GM12892 (cell line): ENCODE measurements around the gene HSD11B1.

Source experiments
- DNase-seq: peaks from one replicate; pipeline ENCODE4 v3.0.0; 2011; ENCODE audit not compliant: insufficient read length
- FAIRE-seq: peaks from 2 replicates; lab custom pipeline; 2011; peaks lifted over from hg19 to GRCh38; lab: Jason Lieb, UNC
- POLR2A ChIP-seq: IDR thresholded peaks from 2 replicates; pipeline ENCODE4 v1.6.1; 2011; ENCODE audit warnings: low read depth, low read length, control low read depth
- POLR2AphosphoS5 ChIP-seq: IDR thresholded peaks from 2 replicates; pipeline ENCODE4 v1.6.1; 2011; ENCODE audit warnings: low read depth, low read length, control low read depth
- TAF1 ChIP-seq: IDR thresholded peaks from 2 replicates; pipeline ENCODE4 v1.6.1; 2011; ENCODE audit warnings: low read depth, mild to moderate bottlenecking, control low read depth, low read length, borderline replicate concordance

Gene HSD11B1

DNA sequence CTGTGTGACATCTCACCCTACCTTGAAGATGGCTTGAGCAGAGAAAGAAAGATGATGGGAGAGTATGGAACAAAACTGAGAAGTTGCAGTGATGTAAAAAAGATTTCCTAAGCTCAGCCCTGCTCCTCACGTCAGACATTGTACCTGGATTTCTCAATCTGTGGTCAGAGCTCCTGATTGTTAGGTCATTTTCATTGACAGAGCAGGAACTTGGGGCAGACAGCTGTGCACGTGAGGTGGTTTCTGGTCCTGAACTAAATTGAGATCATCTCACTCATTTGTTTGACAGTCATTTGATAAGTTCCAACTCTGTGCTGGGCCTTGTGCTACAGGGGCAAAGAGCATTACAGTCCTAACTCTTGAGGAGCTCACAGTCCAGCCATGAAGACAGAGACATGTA, 61.4 kb downstream of the HSD11B1 start:
- FAIRE-seq (peak; percentile 36), DNase-seq (no peak)
- TF ChIP-seq POLR2AphosphoS5 (no peak), POLR2A (no peak), TAF1 (no peak)

DNA sequence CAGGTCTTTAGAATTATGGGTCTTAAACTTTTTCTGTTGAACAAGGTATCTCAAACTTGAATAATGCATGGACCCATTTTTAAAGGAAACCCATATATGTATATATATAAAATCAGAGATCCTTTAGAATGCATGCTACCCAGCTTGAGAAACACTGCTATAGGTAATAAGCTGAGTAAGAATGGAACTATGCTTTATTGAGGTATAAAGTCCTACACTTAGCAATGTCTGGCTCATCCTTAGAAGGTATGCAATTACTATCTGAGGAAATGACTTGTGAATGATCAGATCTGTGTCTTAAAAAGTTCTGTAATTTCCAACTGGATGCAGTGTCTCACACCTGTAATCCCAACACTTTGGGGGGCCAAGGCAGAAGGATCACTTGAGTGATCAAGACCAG, 62.5 kb downstream of the HSD11B1 start:
- FAIRE-seq (peak; percentile 60), DNase-seq (no peak)
- TF ChIP-seq POLR2AphosphoS5 (no peak), TAF1 (no peak), POLR2A (no peak)

DNA sequence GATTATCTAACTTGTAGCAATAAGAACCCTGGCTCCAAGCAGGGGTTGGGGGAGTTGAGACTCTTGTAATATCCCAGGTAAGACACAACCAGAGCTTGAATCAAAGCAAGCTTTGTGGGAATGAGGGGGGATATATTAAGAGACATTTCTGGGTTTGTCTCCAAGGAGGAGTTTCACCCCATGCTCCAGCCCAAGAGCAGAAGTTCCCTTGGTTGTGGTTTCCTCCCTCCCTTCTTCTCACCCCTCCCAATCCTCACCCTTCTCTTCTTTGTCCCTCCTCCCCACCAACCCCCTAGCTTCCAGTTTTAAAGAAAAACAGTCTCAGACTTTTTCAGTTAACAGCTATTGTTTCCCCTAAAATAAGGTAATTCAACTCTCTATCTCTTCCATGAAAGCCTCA, 63.1 kb downstream of the HSD11B1 start:
- no peak for TF ChIP-seq POLR2A
- no peak for TF ChIP-seq TAF1
- no peak for TF ChIP-seq POLR2AphosphoS5
- FAIRE-seq = peak; percentile 53
- DNase-seq = no peak

DNA sequence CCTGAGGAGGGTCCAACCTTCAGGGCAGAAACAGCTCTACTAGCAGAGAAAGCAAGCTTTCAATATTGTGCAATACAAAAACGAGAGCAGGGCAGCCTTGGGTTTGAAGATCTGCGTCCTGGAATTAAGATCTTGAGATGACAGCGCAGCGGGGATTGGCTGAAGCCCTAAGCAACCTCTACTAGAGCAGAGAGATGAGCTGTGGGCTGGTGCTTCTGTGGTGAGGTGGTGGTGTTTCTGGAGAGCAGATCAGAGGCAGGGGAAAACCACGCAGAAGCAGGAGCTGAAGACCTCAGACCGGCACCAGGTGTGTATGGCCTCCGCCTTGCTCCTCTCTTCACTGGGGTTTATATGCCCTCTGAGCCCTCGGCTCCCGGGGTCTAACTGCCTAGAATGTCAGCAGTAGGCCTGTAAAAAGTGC, 63.7 kb downstream of the HSD11B1 start:
- TF ChIP-seq TAF1 (0 out of 2 replicates have a peak, but pooled peaks have one; percentile 50), POLR2A (peak; percentile 88), POLR2AphosphoS5 (peak; percentile 88)
- DNase-seq = peak; percentile 54
- FAIRE-seq = peak; percentile 98

DNA sequence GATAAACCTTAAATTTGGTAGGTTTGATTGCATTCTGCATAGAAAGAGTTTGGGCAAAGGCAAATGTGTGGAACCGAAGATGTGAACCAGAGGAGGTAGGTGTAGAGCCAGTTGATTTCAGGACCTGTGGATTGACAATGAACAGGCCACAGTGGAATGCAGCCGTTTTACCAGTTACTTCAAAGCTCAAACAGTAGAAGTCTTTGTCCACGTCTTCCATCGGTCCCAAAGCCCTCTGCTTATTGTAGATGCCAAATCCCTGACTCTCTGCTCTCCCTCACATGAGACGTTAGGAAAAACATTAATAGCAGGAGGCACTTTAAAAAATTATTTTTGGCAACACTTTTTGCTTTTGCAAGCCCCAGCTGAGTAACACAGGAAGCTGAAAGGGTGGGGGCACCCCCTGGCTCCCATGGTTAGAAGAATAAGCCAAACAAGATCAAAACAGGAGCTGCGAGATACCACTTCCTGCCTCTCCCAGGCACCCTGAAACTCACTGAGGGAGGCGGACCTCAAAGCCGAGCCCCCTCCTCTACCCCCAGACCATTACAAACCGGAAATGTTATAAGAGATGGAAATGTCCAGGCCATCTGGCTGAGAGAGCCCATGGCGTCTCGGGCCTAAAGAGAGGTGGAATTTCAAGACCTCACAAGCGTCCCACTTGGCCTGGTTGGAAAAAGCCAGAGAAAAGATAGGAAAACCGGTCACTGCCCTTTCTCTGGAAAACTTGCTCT, 64.7 kb downstream of the HSD11B1 start:
- TF ChIP-seq POLR2AphosphoS5 (no peak), TAF1 (no peak), POLR2A (no peak; the same call in 1 of the 2 replicates)
- peak; percentile 62 for DNase-seq
- peak; percentile 92 for FAIRE-seq

DNA sequence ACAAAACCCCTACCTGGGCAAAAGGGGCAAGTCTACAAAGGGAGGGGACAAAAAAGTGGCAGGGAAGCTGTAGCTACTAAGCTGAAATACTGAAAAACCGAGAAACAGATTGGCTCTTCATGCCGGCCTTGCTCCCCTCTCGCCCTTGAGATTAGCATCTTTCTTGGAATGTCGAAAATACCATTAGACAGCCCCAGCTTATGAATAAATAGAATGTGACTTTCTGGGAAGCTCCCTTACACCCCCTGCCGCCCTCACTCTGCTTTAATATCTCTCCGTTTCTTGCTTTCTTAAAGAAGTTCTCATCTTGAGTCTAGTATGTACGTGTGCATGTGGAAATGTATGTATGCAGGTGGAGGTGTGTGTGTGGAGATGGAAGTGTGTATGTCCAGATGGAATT, 65.3 kb downstream of the HSD11B1 start:
- FAIRE-seq = peak; percentile 76
- TF ChIP-seq POLR2AphosphoS5 (0 out of 2 replicates have a peak, but pooled peaks have one; percentile 29), TAF1 (no peak)
- no peak for DNase-seq

DNA sequence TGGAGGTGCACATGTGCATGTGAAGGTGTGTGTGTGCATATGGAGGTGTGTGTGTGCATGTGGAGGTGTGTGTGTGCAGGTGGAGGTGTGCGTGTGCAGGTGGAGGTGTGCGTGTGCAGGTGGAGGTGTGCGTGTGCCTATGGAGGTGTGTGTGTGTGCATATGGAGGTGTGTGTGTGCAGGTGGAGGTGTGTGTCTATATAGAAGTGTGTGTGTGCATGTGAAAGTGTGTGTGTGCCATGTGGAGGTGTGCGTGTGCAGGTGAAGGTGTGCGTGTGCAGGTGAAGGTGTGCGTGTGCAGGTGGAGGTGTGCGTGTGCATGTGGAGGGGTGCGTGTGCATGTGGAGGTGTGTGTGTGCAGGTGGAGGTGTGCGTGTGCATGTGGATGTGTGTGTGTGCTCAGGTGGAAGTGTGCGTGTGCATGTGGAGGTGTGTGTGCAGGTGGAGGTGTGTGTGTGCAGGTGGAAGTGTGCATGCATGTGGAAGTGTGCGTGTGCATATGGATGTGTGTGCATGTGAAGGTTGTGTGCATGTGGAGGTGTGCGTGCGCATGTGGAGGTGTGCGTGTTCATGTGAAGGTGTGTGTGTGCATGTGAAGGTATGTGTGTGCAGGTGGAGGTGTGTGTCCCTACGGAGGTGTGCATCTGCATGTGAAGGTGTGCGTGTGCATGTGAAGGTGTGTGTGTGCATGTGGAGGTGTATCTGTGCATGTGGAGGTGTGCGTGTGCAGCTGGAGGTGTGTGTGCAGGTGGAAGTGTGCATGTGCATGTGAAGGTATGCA, 66.2 kb downstream of the HSD11B1 start:
- no peak for DNase-seq
- no peak for FAIRE-seq
- no peak for TF ChIP-seq POLR2AphosphoS5
- TF ChIP-seq POLR2A = no peak
- TF ChIP-seq TAF1 = no peak

DNA sequence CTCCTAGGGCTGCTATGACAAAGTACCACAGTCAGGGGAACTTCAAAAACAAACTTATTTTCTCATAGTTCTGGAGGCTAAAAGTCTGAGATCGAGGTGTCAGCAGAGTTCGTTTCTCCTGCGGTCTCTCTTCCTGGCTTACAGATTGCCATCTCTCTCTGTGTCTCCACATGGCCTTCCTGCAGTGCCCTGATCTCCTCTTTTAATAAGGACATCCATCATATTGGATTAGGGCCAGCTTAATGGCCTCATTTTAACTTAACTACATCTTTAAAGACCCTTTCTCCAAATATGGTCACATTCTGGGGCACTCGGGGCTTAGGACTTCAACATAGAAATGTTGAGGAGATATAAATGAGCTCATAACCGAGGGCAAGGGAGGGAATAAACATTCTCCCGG, 67.5 kb downstream of the HSD11B1 start:
- TF ChIP-seq POLR2AphosphoS5 (no peak), POLR2A (no peak), TAF1 (no peak)
- DNase-seq = no peak
- FAIRE-seq = no peak

DNA sequence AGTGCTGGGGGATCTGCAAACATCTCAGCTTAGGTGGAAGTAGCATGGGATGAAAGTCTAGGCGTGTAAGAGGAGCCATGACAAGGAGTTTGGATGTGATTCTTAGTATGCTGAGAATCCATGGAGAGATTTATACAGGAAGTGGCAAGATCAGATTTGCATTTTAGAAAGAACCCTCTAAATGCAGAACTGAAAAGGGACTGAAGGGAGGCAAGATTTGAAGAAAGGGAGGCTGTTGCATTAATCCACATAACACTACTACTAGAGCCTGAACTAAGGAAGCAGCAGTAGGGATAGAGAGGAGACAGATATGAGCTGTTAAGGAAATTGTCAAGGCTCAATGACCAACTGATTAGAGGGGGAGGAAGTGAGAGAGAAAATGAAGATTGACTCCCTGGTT, 69.9 kb downstream of the HSD11B1 start:
- DNase-seq (no peak), FAIRE-seq (peak; percentile 14)
- no peak for TF ChIP-seq POLR2AphosphoS5
- no peak for TF ChIP-seq TAF1
- no peak for TF ChIP-seq POLR2A

DNA sequence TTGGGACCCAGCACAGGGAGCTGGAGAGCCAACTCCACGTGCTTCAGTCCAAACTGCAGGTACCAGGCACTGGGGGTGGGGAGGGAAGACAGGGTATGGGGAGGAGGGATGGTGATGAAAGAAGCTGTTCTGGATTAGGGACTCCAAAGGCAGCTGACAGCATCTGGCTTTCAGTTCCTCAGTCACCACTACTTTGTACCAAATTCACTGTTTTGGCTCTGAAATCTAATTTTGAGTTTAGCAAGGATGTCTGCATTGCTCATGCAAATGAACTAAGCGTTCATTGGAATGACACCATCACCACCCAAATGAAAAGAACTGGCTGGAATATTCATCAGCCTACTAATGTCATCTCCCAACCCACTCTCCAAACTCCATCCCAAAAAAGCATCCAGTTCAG, 71.0 kb downstream of the HSD11B1 start:
- DNase-seq (no peak), FAIRE-seq (no peak)
- no peak for TF ChIP-seq TAF1
- TF ChIP-seq POLR2AphosphoS5 = no peak
- no peak for TF ChIP-seq POLR2A

DNA sequence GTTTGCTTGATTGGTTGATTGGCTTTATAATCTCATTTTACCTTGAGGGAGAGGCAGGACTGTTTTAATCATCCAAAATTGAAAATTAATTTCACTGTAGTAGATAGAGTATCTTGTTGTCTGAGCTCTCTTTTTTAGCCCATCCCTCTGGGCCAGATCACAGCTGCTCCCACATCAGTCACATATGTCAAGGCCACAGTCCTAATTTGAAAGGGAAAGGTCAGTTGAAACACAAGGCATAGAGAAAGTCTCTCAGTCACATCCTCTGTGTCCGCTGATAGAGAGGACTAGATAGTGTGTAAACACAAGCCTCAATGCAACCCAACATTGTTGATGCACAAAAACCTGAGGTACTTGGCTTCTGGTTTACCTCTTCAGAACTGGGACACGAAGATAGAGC, 72.9 kb downstream of the HSD11B1 start:
- no peak for DNase-seq
- FAIRE-seq = no peak
- TF ChIP-seq POLR2A (no peak), TAF1 (no peak), POLR2AphosphoS5 (no peak)

DNA sequence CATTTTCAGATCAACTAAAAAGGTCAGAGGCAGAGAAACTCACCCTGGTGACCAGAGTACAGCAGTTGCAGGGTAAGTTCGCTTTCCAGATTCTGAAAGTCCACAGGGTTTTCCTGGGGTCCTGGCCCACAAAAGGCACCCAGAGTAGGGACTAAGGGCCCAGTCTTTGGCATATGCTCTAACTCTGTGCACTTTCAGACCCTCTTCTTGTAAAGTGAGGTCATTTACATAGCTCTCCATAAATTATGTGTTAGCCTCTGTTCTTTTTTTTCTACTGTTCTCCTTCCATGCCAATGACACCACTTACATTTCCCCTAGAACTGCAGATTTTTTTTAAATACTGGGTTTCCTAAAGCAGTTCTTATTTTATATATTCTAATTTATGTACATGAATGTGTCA, 73.5 kb downstream of the HSD11B1 start:
- DNase-seq (no peak), FAIRE-seq (no peak)
- TF ChIP-seq TAF1 (no peak), POLR2AphosphoS5 (no peak), POLR2A (no peak)
